GM19467 (cell line): Measurements from ENCODE around the gene TENM4.

ENCODE experiments used
- ATAC-seq: cut with Tn5 transposase; IDR thresholded peaks from one replicate; pipeline ENCODE4 v1.9.1; 2021; ENCODE audit warnings: mild to moderate bottlenecking, moderate library complexity; ENCODE audit not compliant: unreplicated experiment

The TENM4 gene

GRCh38 chr11:79092791-79093353 lies 348.0 kb downstream of the TENM4 start:
- ATAC-seq, result no peak

GRCh38 chr11:79090191-79090705 lies 350.6 kb downstream of the TENM4 start:
- ATAC-seq, result no peak

- ATAC-seq, result no peak
Measured at GRCh38 chr11:79089601-79090000, 351.2 kb downstream of the TENM4 start.

- no peak for ATAC-seq
Measured at GRCh38 chr11:79088967-79089366, 351.9 kb downstream of the TENM4 start.

- ATAC-seq, result no peak
Measured at GRCh38 chr11:79087961-79088318, 352.9 kb downstream of the TENM4 start.

GRCh38 chr11:79087238-79087960 lies 353.4 kb downstream of the TENM4 start:
- ATAC-seq, result no peak

GRCh38 chr11:79086056-79086455 lies 354.8 kb downstream of the TENM4 start:
- ATAC-seq, result no peak

GRCh38 chr11:79084382-79084781 lies 356.4 kb downstream of the TENM4 start:
- ATAC-seq, result no peak

- ATAC-seq, result no peak
Measured at GRCh38 chr11:79083352-79083751, 357.5 kb downstream of the TENM4 start.

GRCh38 chr11:79082907-79083306 lies 357.9 kb downstream of the TENM4 start:
- no peak for ATAC-seq

- ATAC-seq, result no peak
Measured at GRCh38 chr11:79082280-79082679, 358.6 kb downstream of the TENM4 start.

GRCh38 chr11:79081471-79082031 lies 359.3 kb downstream of the TENM4 start:
- ATAC-seq, result no peak

GRCh38 chr11:79080551-79080950 lies 360.3 kb downstream of the TENM4 start:
- ATAC-seq, result no peak

GRCh38 chr11:79078999-79079398 lies 361.8 kb downstream of the TENM4 start:
- ATAC-seq, result no peak

GRCh38 chr11:79078456-79078855 lies 362.4 kb downstream of the TENM4 start:
- no peak for ATAC-seq

GRCh38 chr11:79077702-79078330 lies 363.0 kb downstream of the TENM4 start:
- no peak for ATAC-seq

GRCh38 chr11:79076526-79077115 lies 364.2 kb downstream of the TENM4 start:
- no peak for ATAC-seq

- ATAC-seq, result no peak
Measured at GRCh38 chr11:79074547-79074946, 366.3 kb downstream of the TENM4 start.

GRCh38 chr11:79071190-79071589 lies 369.6 kb downstream of the TENM4 start:
- ATAC-seq, result no peak

GRCh38 chr11:79070518-79070917 lies 370.3 kb downstream of the TENM4 start:
- no peak for ATAC-seq

- no peak for ATAC-seq
Measured at GRCh38 chr11:79069504-79069903, 371.3 kb downstream of the TENM4 start.
